Measurements from ENCODE around the gene MMP14.
A peak's percentile ranks its signal among the peaks of the same experiment; 100 is the strongest.
"Not testable (repeated sequence)": the region's sequence is repeated elsewhere in the genome, so short reads cannot be mapped to it uniquely, and the experiment has no call there.

Gene MMP14

DNA sequence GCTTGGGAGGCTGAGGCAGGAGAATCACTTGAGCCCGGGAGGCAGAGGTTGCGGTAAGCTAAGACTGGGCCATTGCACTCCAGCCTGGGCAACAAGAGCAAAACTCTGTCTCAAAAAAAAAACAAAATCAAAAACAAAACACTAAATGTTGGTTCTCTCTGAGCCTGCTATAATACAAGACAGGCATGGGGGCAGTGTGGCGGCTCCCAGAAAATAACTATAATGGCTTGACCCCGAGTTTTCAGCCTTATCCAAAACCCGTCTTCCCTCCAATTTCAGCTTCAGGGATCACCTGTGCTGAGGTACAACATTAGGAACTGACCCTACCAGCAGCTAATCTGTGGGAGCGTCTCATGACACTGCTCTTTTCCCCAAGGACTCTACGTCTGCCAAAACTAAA is 22.0 kb upstream of the MMP14 start:
- no peak for DNase-seq (ENCODE audit: low read depth in 1 of 2, low spot score in 1 of 2)

DNA sequence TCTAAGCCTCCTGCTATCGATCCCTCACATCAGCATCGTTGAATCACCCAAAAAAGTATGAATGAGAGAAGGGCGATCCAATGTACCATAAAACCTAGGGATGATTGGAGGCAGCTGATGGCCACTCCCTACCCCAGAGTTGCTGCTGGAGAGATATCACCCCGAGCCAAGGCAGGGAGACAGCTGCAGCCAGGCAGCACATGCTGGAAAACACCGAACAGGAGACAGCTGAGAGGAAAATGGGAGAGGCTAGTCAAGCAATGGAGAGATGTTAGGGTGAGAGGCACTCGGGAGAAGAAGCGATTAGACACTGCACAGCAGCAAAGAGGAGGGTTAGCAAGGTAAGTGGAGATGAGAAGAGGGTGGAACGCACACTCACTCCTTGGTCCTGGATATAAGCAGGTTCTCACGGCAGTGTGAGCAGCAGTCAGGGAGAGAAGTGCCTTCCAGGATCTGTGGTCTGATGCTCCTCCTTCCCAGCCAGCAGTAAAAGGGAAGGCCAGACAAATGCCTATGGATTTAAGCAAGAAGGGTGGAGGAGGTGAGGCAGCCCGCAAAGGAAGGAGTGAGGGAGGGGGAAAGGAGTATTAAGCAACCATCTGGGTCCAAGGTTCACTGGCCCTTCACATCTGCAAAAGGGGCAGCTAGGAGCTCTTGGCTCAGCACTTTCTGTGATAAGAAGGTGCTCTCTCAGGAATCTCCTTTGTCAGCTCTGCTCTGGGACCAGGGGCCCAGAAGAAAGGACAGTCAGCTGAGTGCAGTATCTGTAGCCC is 21.3 kb upstream of the MMP14 start, which contains the start of gene SLC7A7:
SLC7A7 (minus strand) TSS at position 495 of the 773 bp plus-strand sequence. CDS start 2,037 bp downstream, outside the sequence.
- DNase-seq (ENCODE audit: low read depth in 1 of 2, low spot score in 1 of 2) = no peak

DNA sequence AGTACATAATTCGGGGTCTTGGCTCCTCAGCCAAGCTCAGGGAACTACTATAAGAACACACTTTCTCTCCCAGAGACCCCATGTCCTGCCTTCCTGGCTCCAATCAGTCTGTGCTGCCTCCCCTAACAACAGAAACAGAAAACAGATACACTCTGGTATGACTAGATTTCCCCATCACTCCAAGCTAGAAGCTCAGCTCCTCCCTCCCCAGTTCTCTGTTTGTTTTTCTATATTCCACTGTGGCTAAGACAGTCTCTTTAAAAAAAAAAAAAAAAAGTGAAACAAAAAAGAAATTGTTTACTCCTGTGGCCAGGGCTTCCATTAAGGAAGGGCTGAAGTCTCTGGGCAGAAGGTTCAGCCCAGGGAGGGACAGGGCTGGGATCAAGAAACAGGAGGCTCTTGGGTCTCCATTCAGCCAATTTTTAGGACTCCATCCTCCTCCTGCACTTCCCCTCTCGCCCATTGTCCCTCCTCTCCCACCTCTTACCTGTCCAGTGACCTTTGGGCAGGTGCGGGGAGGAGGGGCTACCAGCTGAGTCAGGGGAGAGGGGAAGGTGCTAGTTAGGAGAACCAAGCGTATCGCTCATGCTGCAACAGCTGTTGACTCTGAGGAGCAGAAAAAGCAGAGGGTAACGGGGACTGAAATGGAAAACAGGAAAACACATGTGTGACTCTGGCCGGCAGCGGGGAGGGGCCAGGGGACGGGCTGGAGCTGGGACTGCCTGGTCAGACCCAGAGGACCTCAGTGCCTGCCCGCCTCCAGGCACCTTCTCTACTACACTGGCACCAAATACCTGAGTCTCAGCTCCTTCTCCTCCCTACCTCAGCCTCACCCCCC is 17.0 kb upstream of the MMP14 start:
- DNase-seq (ENCODE audit: low read depth in 1 of 2, low spot score in 1 of 2) = no peak

DNA sequence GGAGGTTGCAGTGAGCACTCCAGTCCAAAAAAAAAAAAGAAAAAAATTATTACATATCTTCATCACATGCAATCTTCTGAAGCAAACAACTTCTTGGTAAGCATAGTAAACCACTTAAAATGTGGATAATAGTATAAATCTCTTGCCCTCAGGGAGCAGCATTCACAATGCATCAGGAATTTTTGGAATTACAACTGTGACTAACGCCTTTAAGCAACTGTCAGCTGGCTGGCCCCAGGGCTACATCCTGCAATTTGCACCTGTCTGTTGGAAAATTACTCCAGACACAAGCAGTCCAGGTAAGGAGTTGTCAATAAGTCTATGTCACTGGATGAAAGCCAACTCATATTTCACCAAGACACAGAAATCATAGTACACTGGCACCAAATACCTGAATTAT is 15.7 kb upstream of the MMP14 start:
- no peak for DNase-seq (ENCODE audit: low read depth in 1 of 2, low spot score in 1 of 2)

DNA sequence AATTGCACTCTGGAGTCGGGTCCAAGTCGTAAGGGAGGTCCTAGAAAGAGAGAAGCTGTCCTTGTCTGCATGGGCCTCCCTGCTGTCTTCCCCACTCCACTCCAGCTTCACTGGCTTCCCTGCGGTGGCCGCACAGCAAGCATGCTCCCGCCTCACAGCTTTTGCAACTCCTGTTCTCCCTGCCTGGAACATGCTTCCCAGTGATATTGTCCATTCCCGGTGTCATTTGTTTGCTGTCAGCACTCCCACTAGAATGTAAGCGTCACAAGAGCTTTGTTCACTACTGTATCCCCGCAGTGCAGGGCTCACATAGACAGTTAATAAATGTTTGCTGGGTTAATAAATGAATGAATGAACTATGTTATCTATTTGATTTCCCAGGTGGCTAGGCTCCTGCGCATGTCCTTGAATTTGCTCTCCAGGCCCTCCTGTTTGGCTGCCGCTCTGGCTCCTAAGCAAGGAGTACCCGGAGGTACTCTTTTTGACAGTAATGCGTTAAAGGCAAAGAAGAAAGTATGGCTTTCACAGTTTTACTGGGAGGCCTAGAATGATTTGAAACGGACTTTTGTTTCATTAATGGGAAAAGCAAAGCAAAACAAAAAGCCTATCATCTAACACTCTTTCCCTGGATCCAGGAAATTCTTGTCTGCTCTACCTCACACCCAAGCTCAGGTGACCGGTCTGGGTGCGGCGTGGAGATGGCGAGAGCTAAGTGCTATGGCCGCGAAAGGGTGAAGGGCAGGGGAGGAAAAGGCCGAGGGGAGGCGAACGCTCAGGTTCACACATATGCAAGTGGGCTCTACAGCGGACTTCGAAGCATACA is 15.0 kb upstream of the MMP14 start:
- no peak for DNase-seq (ENCODE audit: low read depth in 1 of 2, low spot score in 1 of 2)

DNA sequence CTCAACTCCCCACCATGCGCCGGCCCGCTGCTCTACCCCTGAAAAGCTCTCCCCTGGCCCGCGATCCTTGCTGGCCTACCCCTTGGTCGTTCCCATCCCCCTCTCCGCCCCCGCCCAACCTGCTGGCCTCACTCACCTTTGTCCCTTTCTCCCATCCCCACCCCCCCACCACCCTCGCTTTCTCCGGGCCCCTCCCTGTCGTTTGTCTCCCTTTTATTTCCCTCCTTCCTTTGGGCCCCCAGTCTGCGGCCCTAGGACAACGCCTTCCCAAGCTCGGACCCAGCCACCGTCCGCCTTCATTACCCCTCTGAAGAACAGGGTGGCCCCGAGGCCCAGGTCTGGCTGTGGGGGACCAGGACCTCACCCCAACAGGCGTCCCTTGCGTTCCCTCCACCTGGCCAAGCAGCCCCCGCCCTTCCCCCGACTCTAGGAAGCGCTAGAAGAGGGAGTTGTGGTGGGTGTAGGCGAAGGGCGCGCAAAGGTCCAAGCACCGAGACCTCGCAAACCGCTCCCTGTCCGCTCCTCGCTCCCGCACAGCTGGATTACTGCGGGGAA is 14.3 kb upstream of the MMP14 start:
- DNase-seq (ENCODE audit: low read depth in 1 of 2, low spot score in 1 of 2) = no peak

GRCh38 chr14:22822571-22823098 is 13.8 kb upstream of the MMP14 start:
- DNase-seq (ENCODE audit: low read depth in 1 of 2, low spot score in 1 of 2) = peak; percentile 39 to 48

- DNase-seq (ENCODE audit: low read depth in 1 of 2, low spot score in 1 of 2) = no peak
These were observed 11.6 kb upstream of the MMP14 start for GRCh38 chr14:22824711-22825359.

DNA sequence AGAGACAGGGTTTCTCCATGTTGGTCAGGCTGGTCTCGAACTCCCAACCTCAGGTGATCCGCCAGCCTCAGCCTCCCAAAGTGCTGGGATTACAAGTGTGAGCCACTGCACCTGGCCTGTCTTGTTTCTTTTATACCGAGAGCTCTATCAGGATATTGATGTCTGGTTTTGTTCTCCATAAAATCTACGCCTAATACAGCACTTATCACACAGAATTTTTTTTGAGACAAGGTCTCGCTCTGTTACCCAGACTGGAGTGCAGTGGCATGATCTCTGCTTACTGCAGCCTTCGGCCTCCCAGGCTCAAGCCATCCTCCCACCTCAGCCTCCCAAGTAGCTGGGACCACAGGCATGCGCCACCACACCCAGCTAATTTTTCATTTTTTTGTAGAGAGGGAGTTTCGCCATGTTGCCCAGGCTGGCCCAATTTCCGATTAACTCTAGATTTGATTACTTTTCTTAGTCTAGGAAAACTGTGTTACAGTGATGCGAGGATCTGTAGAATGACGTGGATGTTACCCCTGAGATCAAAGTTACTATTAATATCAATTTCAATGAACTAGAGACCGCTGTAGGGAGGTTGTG is 7.2 kb upstream of the MMP14 start:
- DNase-seq (ENCODE audit: low read depth in 1 of 2, low spot score in 1 of 2) = not testable (repeated sequence)

- peak; percentile 78 to 88 for DNase-seq (ENCODE audit: low read depth in 1 of 2, low spot score in 1 of 2)
These were observed 6.5 kb upstream of the MMP14 start, which contains the start of gene MRPL52 for GRCh38 chr14:22829661-22830442. Gene MRPL52, plus strand, starts transcription at chr14:22829887. Its CDS starts 26 bp downstream, at chr14:22829913.

DNA sequence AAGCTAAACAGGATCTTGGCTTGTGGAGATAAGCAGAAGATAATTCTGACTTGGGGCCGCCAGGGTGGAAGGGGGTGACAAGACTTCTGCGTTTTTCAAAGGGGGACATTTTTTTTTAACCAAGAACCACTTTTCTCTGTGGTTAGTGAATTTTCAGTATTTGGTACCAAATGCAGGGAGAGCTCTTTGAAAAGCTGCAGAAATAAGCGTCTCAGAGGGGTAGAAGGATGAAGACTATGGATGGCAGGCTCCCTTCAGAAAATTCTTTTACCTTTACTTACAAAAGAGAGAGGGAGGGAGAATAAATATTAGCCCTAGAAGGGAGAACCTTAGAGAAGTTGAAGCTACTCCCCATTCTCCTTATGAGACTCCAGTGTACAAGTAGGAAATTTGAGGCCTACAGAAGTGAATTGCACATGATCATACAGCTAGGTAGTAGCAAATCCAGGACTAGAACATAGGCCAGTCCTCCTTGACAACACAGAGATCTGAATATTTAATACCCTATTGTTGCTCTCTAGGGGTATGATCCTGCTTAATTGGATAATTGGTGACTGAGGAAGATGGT is 5.9 kb upstream of the MMP14 start:
- no peak for DNase-seq (ENCODE audit: low read depth in 1 of 2, low spot score in 1 of 2)

DNA sequence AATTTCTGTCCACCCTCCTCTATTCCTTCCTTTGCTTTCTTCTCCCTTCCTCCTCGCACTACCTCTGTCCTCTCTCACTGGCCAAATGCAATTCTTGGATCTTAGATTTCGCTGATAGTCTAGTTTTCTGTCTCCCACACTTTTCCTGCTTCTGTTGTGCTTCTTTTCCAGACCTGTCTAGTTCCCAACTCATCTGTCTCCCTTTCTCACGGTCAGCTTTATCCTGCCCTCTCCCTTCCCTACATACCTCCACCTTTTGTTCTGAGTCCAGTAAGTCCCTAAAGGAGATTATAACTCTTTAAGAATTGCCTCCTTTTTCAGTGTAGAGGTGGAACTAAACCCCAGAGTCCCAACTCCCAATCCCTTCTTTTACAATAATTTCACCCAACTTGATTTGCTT is 880 bp upstream of the MMP14 start:
- no peak for DNase-seq (ENCODE audit: low read depth in 1 of 2, low spot score in 1 of 2)

- DNase-seq (ENCODE audit: low read depth in 1 of 2, low spot score in 1 of 2) = no peak
These were observed 847 bp downstream of the MMP14 start for GRCh38 chr14:22837114-22837749.

- DNase-seq (ENCODE audit: low read depth in 1 of 2, low spot score in 1 of 2) = no peak
These were observed 1.6 kb downstream of the MMP14 start for GRCh38 chr14:22837750-22838538.

GRCh38 chr14:22838631-22839041 is 2.3 kb downstream of the MMP14 start:
- no peak for DNase-seq (ENCODE audit: low read depth in 1 of 2, low spot score in 1 of 2)

GRCh38 chr14:22839159-22839779 is 2.9 kb downstream of the MMP14 start:
- DNase-seq (ENCODE audit: low read depth in 1 of 2, low spot score in 1 of 2) = no peak

- DNase-seq (ENCODE audit: low read depth in 1 of 2, low spot score in 1 of 2) = no peak
These were observed 4.9 kb downstream of the MMP14 start for GRCh38 chr14:22841311-22841710.

All from activated CD4-positive, alpha-beta T cell treated with anti-CD3 and anti-CD28 coated beads, Interleukin-2, amount 50 U/mL, for 24 hours (primary cell).